ENCODE data around the gene RND1. TPM values are rescaled to one million over a fixed set of nuclear protein-coding genes. Genes with fewer than 3 reads are reported as not detected.

RND1 gene
- total and polyA plus RNA-seq, 2 of the 8 experiments (the other 6 are each of a cell fraction or from before 2014, with no cell fraction given), result 15.8 to 17.1 TPM

- TF ChIP-seq, protein P1, sequence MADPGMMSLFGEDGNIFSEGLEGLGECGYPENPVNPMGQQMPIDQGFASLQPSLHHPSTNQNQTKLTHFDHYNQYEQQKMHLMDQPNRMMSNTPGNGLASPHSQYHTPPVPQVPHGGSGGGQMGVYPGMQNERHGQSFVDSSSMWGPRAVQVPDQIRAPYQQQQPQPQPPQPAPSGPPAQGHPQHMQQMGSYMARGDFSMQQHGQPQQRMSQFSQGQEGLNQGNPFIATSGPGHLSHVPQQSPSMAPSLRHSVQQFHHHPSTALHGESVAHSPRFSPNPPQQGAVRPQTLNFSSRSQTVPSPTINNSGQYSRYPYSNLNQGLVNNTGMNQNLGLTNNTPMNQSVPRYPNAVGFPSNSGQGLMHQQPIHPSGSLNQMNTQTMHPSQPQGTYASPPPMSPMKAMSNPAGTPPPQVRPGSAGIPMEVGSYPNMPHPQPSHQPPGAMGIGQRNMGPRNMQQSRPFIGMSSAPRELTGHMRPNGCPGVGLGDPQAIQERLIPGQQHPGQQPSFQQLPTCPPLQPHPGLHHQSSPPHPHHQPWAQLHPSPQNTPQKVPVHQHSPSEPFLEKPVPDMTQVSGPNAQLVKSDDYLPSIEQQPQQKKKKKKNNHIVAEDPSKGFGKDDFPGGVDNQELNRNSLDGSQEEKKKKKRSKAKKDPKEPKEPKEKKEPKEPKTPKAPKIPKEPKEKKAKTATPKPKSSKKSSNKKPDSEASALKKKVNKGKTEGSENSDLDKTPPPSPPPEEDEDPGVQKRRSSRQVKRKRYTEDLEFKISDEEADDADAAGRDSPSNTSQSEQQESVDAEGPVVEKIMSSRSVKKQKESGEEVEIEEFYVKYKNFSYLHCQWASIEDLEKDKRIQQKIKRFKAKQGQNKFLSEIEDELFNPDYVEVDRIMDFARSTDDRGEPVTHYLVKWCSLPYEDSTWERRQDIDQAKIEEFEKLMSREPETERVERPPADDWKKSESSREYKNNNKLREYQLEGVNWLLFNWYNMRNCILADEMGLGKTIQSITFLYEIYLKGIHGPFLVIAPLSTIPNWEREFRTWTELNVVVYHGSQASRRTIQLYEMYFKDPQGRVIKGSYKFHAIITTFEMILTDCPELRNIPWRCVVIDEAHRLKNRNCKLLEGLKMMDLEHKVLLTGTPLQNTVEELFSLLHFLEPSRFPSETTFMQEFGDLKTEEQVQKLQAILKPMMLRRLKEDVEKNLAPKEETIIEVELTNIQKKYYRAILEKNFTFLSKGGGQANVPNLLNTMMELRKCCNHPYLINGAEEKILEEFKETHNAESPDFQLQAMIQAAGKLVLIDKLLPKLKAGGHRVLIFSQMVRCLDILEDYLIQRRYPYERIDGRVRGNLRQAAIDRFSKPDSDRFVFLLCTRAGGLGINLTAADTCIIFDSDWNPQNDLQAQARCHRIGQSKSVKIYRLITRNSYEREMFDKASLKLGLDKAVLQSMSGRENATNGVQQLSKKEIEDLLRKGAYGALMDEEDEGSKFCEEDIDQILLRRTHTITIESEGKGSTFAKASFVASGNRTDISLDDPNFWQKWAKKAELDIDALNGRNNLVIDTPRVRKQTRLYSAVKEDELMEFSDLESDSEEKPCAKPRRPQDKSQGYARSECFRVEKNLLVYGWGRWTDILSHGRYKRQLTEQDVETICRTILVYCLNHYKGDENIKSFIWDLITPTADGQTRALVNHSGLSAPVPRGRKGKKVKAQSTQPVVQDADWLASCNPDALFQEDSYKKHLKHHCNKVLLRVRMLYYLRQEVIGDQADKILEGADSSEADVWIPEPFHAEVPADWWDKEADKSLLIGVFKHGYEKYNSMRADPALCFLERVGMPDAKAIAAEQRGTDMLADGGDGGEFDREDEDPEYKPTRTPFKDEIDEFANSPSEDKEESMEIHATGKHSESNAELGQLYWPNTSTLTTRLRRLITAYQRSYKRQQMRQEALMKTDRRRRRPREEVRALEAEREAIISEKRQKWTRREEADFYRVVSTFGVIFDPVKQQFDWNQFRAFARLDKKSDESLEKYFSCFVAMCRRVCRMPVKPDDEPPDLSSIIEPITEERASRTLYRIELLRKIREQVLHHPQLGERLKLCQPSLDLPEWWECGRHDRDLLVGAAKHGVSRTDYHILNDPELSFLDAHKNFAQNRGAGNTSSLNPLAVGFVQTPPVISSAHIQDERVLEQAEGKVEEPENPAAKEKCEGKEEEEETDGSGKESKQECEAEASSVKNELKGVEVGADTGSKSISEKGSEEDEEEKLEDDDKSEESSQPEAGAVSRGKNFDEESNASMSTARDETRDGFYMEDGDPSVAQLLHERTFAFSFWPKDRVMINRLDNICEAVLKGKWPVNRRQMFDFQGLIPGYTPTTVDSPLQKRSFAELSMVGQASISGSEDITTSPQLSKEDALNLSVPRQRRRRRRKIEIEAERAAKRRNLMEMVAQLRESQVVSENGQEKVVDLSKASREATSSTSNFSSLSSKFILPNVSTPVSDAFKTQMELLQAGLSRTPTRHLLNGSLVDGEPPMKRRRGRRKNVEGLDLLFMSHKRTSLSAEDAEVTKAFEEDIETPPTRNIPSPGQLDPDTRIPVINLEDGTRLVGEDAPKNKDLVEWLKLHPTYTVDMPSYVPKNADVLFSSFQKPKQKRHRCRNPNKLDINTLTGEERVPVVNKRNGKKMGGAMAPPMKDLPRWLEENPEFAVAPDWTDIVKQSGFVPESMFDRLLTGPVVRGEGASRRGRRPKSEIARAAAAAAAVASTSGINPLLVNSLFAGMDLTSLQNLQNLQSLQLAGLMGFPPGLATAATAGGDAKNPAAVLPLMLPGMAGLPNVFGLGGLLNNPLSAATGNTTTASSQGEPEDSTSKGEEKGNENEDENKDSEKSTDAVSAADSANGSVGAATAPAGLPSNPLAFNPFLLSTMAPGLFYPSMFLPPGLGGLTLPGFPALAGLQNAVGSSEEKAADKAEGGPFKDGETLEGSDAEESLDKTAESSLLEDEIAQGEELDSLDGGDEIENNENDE (IDR thresholded peaks at IDR 0.05; ENCODE audit: insufficient replicate concordance, low read length), result no peak
- TF ChIP-seq EZH2 (IDR thresholded peaks at IDR 0.05; ENCODE audit: low read depth, low read length, severe bottlenecking) (no peak), BCL11A (IDR thresholded peaks at IDR 0.05; ENCODE audit: low read depth in 2 of 2, low read length in 2 of 2) (no peak), NRF1 (IDR thresholded peaks at IDR 0.05; ENCODE audit: low read depth, low read length) (no peak), GTF2F1 (IDR thresholded peaks at IDR 0.05; ENCODE audit: borderline replicate concordance, low read depth, low read length) (no peak), NANOG (IDR thresholded peaks at IDR 0.05; ENCODE audit: insufficient read depth, low read depth, low read length, poor library complexity, severe bottlenecking) (no peak), KDM1A (IDR thresholded peaks at IDR 0.05; ENCODE audit: borderline replicate concordance, low read length) (no peak), TBP (IDR thresholded peaks at IDR 0.05; ENCODE audit: low read depth, low read length) (no peak), HDAC6 (IDR thresholded peaks at IDR 0.05; ENCODE audit: low read depth, low read length) (no peak)
These were observed 47.5 kb downstream of the RND1 start, which contains the start of gene CACNB3 (continued) for GRCh38 chr12:48817873-48818830.
